Aorta (tissue), 5 donors: ENCODE data around the gene SMG7. TPM values are rescaled to one million over a fixed set of nuclear protein-coding genes. Genes with fewer than 3 reads are reported as not detected.

Experiments used
- ATAC-seq: fragments of 200-7000 bp; cut with Tn5 transposase; one replicate; pipeline ENCODE4 v1.9.1; 2022; ENCODE audit warnings: moderate library complexity; ENCODE audit not compliant: low FRiP score
- DNase-seq, 2 donors: peaks; one replicate each; pipeline ENCODE4 v3.0.0-alpha.2; 2020
- H3K27ac ChIP-seq, 2 donors: one replicate each; pipeline ENCODE4 v1.5.1; 2013; ENCODE audit warnings: low read length in 2 of 2, mild to moderate bottlenecking in 2 of 2, moderate library complexity in 2 of 2, control low read depth in 1 of 2, inconsistent platforms in 1 of 2, low read depth in 1 of 2
- H3K27me3 ChIP-seq, 2 donors: one replicate each; pipeline ENCODE4 v1.6.1; 2013; ENCODE audit warnings: control low read depth in 1 of 2, low read length in 1 of 2, mild to moderate bottlenecking in 1 of 2, moderate library complexity in 1 of 2; ENCODE audit not compliant: insufficient read depth in 2 of 2, control insufficient read depth in 1 of 2
- H3K36me3 ChIP-seq, 2 donors: one replicate each; pipeline ENCODE4 v1.6.1; 2013; ENCODE audit warnings: control low read depth in 1 of 2, low read length in 1 of 2, mild to moderate bottlenecking in 1 of 2; ENCODE audit not compliant: insufficient read depth in 2 of 2, control insufficient read depth in 1 of 2
- H3K4me1 ChIP-seq, 2 donors: one replicate each; pipeline ENCODE4 v1.6.1; 2013; ENCODE audit warnings: low read length in 2 of 2, control low read depth in 1 of 2, mild to moderate bottlenecking in 1 of 2, moderate library complexity in 1 of 2; ENCODE audit not compliant: insufficient read depth in 2 of 2, control insufficient read depth in 1 of 2
- H3K4me3 ChIP-seq, 2 donors: one replicate each; pipeline ENCODE4 v1.5.1; 2013; ENCODE audit warnings: low read length in 2 of 2, control low read depth in 1 of 2, mild to moderate bottlenecking in 1 of 2
- H3K9me3 ChIP-seq: one replicate; pipeline ENCODE4 v1.6.1; 2013; ENCODE audit warnings: mild to moderate bottlenecking, low read length; ENCODE audit not compliant: control insufficient read depth
- WGBS, 2 donors: extraction: QIAGEN DNeasy Blood & Tissue Kit; methylation state at CpG; one replicate each; pipeline ENCODE4 v1.1.7; 2013; 5-methylcytosine and 5-hydroxymethylcytosine counted together
- intact Hi-C, 2 donors: fragments of 100-400 bp; cut with DNase I; formaldehyde crosslinking; loops; one replicate each; pipeline versions ENCODE4 v1.14.2 to v1.15.0; 2022
- polyA plus RNA-seq, 2 donors: library from polyadenylated mRNA; stranded (reverse); fragments of 200-250 nt; gene quantifications; one replicate each; pipeline ENCODE4 v1.2.3, GENCODE V29; 2013
- total RNA-seq, 2 donors: library from RNA; stranded (reverse); fragmentation: NEBNext Ultra II Directional; extraction: Animal tissue kit (Norgen Biotek cat#: 25700); gene quantifications; one replicate each; pipeline ENCODE4 v1.2.1, GENCODE V29; 2021
- donor health status: healthy with polysubstance abuse.
- donor health status: Bipolar disorder and iron deficiency.
- donor health status: DM: no; HTN: no; CAD: no.
- donor health status: DM: no; HTN: no; CAD: no.
- donor health status: DM: yes; HTN: yes; CAD: no.

Gene SMG7
- total and polyA plus RNA-seq, 4 donors, result 7.4 to 51.0 (median 24.1) TPM

- intact Hi-C loops, result no loop called here
- Histone ChIP-seq H3K27me3 (no peaks in the 10 kb centered on the region), H3K27ac (no peak overlapping the region), H3K4me1 (no peaks in the 10 kb centered on the region), H3K4me3 (no peak overlapping the region), H3K36me3 (no peaks in the 10 kb centered on the region), H3K9me3 (no peaks in the 10 kb centered on the region)
- WGBS, 2 donors, result 44 to 47% methylated on average over 2 of the region's 2 CpGs
- ATAC-seq, result no peak
- DNase-seq, result no peak
Observed at GRCh38 chr1:183435497-183435896, 36.8 kb upstream of the SMG7 start.

GRCh38 chr1:183438060-183438459, 34.2 kb upstream of the SMG7 start:
- no peaks in the 10 kb centered on the region for H3K4me1 ChIP-seq
- no peaks in the 10 kb centered on the region for H3K27me3 ChIP-seq
- H3K36me3 ChIP-seq, result no peaks in the 10 kb centered on the region
- no peaks in the 10 kb centered on the region for H3K9me3 ChIP-seq
- no peak for DNase-seq
- no peak overlapping the region for H3K4me3 ChIP-seq
- intact Hi-C loops, result no loop called here
- WGBS, 2 donors, result 82 to 87% methylated on average over 2 of the region's 2 CpGs
- H3K27ac ChIP-seq, result no peak overlapping the region
- ATAC-seq, result no peak

- ATAC-seq, result no peak
Observed at GRCh38 chr1:183443011-183443410, 29.3 kb upstream of the SMG7 start.

GRCh38 chr1:183443466-183443865, 28.8 kb upstream of the SMG7 start:
- 70 to 71% methylated on average over 1 of the region's 1 CpG for WGBS, 2 donors
- H3K4me3 ChIP-seq, result no peak overlapping the region
- ATAC-seq, result no peak

More at GRCh38 chr1:183443011-183443410, 29.3 kb upstream of the SMG7 start:
- Histone ChIP-seq H3K36me3 (no peaks in the 10 kb centered on the region), H3K4me1 (no peaks in the 10 kb centered on the region), H3K27me3 (no peaks in the 10 kb centered on the region), H3K4me3 (no peak overlapping the region), H3K27ac (no peak overlapping the region), H3K9me3 (no peaks in the 10 kb centered on the region)
- intact Hi-C loops, result no loop called here
- 92 to 95% methylated on average over 2 of the region's 2 CpGs for WGBS, 2 donors
- no peak for DNase-seq

GRCh38 chr1:183444243-183444642, 28.1 kb upstream of the SMG7 start:
- ATAC-seq (no peak), DNase-seq (no peak)
- Histone ChIP-seq H3K4me3 (no peak overlapping the region), H3K9me3 (no peaks in the 10 kb centered on the region), H3K36me3 (no peaks in the 10 kb centered on the region), H3K4me1 (no peaks in the 10 kb centered on the region), H3K27me3 (no peaks in the 10 kb centered on the region), H3K27ac (no peak overlapping the region)
- intact Hi-C loops, result no loop called here
- 48% methylated on average over 3 of the region's 3 CpGs for WGBS, 2 donors

More at GRCh38 chr1:183443466-183443865, 28.8 kb upstream of the SMG7 start:
- Histone ChIP-seq H3K27me3 (no peaks in the 10 kb centered on the region), H3K9me3 (no peaks in the 10 kb centered on the region), H3K36me3 (no peaks in the 10 kb centered on the region), H3K27ac (no peak overlapping the region), H3K4me1 (no peaks in the 10 kb centered on the region)
- intact Hi-C loops, result no loop called here
- DNase-seq, result no peak

GRCh38 chr1:183449223-183449770, 23.0 kb upstream of the SMG7 start:
- DNase-seq (no peak), ATAC-seq (no peak)
- no peaks in the 10 kb centered on the region for H3K27me3 ChIP-seq
- H3K4me3 ChIP-seq, result no peak overlapping the region
- no peak overlapping the region for H3K27ac ChIP-seq
- H3K4me1 ChIP-seq, result no peaks in the 10 kb centered on the region
- H3K36me3 ChIP-seq, result no peaks in the 10 kb centered on the region
- no peaks in the 10 kb centered on the region for H3K9me3 ChIP-seq
- intact Hi-C loops, result no loop called here
- 90 to 92% methylated on average over 13 of the region's 13 CpGs for WGBS, 2 donors

- Histone ChIP-seq H3K4me3 (no peak overlapping the region), H3K27me3 (no peaks in the 10 kb centered on the region), H3K9me3 (no peaks in the 10 kb centered on the region), H3K27ac (no peak overlapping the region), H3K36me3 (no peaks in the 10 kb centered on the region), H3K4me1 (no peaks in the 10 kb centered on the region)
- ATAC-seq (no peak), DNase-seq (no peak)
- intact Hi-C loops, result no loop called here
- WGBS, 2 donors, result 19 to 44% methylated on average over 2 of the region's 2 CpGs
Observed at GRCh38 chr1:183450093-183450492, 22.2 kb upstream of the SMG7 start.

GRCh38 chr1:183454377-183454776, 17.9 kb upstream of the SMG7 start:
- Histone ChIP-seq H3K27me3 (peaks cover 0 to 1% of the 10 kb centered on the region in 2 donors), H3K4me1 (no peaks in the 10 kb centered on the region), H3K36me3 (no peaks in the 10 kb centered on the region), H3K4me3 (no peak overlapping the region), H3K27ac (no peak overlapping the region), H3K9me3 (no peaks in the 10 kb centered on the region)
- no peak for ATAC-seq
- intact Hi-C loops, result no loop called here
- 69 to 72% methylated on average over 2 of the region's 2 CpGs for WGBS, 2 donors
- no peak for DNase-seq

- intact Hi-C loops, result no loop called here
- no peaks in the 10 kb centered on the region for H3K4me1 ChIP-seq
Observed at GRCh38 chr1:183456826-183457225, 15.5 kb upstream of the SMG7 start.

More at GRCh38 chr1:183456826-183457225, 15.5 kb upstream of the SMG7 start:
- ATAC-seq (no peak), DNase-seq (no peak)
- Histone ChIP-seq H3K27me3 (peaks cover 0 to 1% of the 10 kb centered on the region in 2 donors), H3K36me3 (no peaks in the 10 kb centered on the region), H3K4me3 (no peak overlapping the region), H3K9me3 (no peaks in the 10 kb centered on the region), H3K27ac (no peak overlapping the region)
- 93% methylated on average over 1 of the region's 1 CpG for WGBS, 2 donors
